WTC11 (cell line): ENCODE results near the gene HCN1.

ENCODE experiments used
- ATF3 ChIP-seq: sonication (generic); formaldehyde crosslinking; conservative IDR thresholded peaks from 2 replicates; pipeline ENCODE4 v1.8.1; 2022; ENCODE audit warnings: mild to moderate bottlenecking, missing genetic modification reagents
- ATF6 ChIP-seq: sonication (generic); formaldehyde crosslinking; IDR thresholded peaks from 2 replicates; pipeline ENCODE4 v1.8.1; 2023; ENCODE audit warnings: mild to moderate bottlenecking, missing genetic modification reagents
- ELF4 ChIP-seq: sonication (generic); formaldehyde crosslinking; IDR thresholded peaks from 2 replicates; pipeline ENCODE4 v1.8.1; 2022; ENCODE audit warnings: low read depth, mild to moderate bottlenecking, moderate library complexity, missing genetic modification reagents
- FOXJ3 ChIP-seq: sonication (generic); formaldehyde crosslinking; IDR thresholded peaks from 2 replicates; pipeline ENCODE4 v1.9.0; 2021; ENCODE audit warnings: missing genetic modification reagents, mild to moderate bottlenecking, borderline replicate concordance
- FOXK1 ChIP-seq: sonication (generic); formaldehyde crosslinking; IDR thresholded peaks from 2 replicates; pipeline ENCODE4 v1.8.0; 2022; ENCODE audit warnings: mild to moderate bottlenecking, moderate library complexity, missing genetic modification reagents
- SMAD4 ChIP-seq: sonication (generic); formaldehyde crosslinking; IDR thresholded peaks from 2 replicates; pipeline ENCODE4 v1.8.0; 2022; ENCODE audit warnings: mild to moderate bottlenecking, missing genetic modification reagents
- TCF7 ChIP-seq: sonication (generic); formaldehyde crosslinking; IDR thresholded peaks from 2 replicates; pipeline ENCODE4 v1.8.0; 2022; ENCODE audit warnings: mild to moderate bottlenecking, low read depth, missing genetic modification reagents, moderate library complexity
- TEAD1 ChIP-seq: sonication (generic); formaldehyde crosslinking; IDR thresholded peaks from 2 replicates; pipeline ENCODE4 v1.8.0; 2022; ENCODE audit warnings: mild to moderate bottlenecking, missing genetic modification reagents
- TF ChIP-seq, protein P1 (sequence below): fragments of 200-600 bp; IDR thresholded peaks from 2 replicates; pipeline ENCODE4 v1.8.0; 2022; ENCODE audit warnings: antibody characterized with exemption
- TF ChIP-seq, protein P2 (sequence below): sonication (generic); formaldehyde crosslinking; IDR thresholded peaks from 2 replicates; pipeline ENCODE4 v1.8.1; 2022; ENCODE audit warnings: mild to moderate bottlenecking, moderate library complexity, missing genetic modification reagents

- TF ChIP-seq, protein P1, sequence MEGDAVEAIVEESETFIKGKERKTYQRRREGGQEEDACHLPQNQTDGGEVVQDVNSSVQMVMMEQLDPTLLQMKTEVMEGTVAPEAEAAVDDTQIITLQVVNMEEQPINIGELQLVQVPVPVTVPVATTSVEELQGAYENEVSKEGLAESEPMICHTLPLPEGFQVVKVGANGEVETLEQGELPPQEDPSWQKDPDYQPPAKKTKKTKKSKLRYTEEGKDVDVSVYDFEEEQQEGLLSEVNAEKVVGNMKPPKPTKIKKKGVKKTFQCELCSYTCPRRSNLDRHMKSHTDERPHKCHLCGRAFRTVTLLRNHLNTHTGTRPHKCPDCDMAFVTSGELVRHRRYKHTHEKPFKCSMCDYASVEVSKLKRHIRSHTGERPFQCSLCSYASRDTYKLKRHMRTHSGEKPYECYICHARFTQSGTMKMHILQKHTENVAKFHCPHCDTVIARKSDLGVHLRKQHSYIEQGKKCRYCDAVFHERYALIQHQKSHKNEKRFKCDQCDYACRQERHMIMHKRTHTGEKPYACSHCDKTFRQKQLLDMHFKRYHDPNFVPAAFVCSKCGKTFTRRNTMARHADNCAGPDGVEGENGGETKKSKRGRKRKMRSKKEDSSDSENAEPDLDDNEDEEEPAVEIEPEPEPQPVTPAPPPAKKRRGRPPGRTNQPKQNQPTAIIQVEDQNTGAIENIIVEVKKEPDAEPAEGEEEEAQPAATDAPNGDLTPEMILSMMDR: no peak
- TF ChIP-seq, protein P2, sequence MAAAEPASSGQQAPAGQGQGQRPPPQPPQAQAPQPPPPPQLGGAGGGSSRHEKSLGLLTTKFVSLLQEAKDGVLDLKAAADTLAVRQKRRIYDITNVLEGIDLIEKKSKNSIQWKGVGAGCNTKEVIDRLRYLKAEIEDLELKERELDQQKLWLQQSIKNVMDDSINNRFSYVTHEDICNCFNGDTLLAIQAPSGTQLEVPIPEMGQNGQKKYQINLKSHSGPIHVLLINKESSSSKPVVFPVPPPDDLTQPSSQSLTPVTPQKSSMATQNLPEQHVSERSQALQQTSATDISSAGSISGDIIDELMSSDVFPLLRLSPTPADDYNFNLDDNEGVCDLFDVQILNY (CRISPR knock-in tag): no peak
- no peak for TF ChIP-seq SMAD4
- TF ChIP-seq FOXK1 (CRISPR knock-in tag): no peak
- TF ChIP-seq ATF3: no peak
- TF ChIP-seq ELF4 (CRISPR knock-in tag): no peak
- TF ChIP-seq TCF7 (CRISPR knock-in tag): no peak
- no peak for TF ChIP-seq TEAD1 (CRISPR knock-in tag)
- TF ChIP-seq FOXJ3: no peak
- TF ChIP-seq ATF6 (CRISPR knock-in tag): no peak
Observed at GRCh38 chr5:45411971-45412612, 284.1 kb downstream of the HCN1 start.
